ENCODE results near the gene OBSCN.

DNA sequence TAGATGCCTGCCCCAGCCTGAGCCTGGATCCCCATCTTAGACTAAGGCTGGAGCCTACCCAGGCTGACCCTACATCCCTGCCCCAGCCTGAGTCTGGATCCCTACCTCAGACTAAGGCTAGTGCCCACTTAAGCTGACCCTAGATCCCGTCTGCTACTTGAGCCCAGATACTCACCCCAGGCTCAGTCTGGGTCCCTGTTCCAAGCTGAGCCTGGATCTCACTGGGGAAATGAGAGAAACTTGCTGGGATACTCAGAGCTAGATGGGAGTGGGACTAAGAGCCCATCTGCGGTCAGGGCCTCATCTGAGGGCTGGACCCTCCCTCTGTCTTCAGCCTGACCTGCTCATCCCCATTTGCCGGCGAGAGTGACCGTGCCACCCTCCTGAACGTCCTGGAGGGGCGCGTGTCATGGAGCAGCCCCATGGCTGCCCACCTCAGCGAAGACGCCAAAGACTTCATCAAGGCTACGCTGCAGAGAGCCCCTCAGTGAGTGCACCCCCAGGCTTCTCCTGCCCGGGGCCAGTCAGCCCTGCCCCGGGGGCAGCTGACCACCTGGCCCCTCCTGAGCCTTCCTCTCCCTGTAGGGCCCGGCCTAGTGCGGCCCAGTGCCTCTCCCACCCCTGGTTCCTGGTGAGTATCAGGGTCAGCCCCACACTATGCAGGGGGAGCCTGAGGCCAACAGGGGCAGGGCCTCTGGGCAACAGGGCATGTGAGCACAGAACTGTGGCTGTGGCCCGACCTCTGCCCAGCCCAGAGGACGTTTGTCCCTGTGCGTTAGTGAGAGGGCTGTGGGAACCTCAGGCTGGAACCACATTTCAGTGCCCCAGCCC lies 162.0 kb downstream of the OBSCN start:
- no peak for TF ChIP-seq CTCF (IDR thresholded peaks at IDR 0.05)
- TF ChIP-seq ZFX (IDR thresholded peaks at IDR 0.05; ENCODE audit: borderline replicate concordance): no peak

All from 22Rv1 (cell line).